ENCODE data around the gene ZNF618.
A peak's percentile ranks its signal among the peaks of the same experiment; 100 is the strongest.

The ZNF618 gene

DNA sequence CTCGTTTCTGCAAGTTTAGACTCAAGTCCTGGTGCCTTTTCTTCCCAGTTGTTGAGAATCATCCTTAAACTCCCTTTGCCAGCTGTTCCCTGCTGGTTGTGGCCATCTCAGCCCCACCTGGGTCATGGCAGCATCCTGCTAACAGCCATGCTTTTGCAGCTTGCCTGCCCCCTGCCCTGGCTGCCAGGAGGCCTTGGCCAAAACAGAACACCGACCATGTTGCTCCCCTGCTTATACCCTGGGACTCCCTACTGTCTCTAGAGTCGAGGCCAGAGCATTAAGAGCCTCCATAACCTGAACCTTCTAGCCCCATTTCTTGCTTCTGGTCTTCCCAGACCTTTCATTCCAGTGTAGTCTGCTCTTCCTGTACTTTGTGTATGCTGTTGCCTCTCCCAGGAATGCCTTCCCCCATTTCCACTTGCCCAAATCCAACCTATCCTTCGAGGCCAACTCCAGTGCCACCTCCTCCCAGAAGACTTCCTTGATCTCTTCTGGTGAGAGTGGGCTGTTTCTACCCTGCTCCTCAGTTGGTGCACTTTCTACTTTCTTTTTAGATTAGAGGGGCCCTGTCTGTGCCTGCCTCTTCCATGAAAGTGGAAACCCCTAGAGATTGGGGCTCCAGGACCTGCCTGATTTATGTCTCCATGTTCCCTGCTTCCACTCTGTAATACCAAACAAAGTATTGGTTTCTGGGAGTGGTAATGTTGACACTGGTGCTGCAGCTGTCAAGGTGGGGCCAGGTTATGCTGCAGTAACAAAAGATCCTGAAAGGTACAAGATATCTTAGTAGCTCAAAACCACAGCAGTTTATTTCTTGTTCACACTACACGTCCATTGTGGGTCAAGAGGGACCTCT is 113.8 kb downstream of the ZNF618 start:
- no peak for TF ChIP-seq CTCF (IDR thresholded peaks at IDR 0.05; ENCODE audit: poor library complexity, severe bottlenecking)
- Histone ChIP-seq H3K27ac (ENCODE audit: poor library complexity, severe bottlenecking) (no peak overlapping the region), H3K36me3 (ENCODE audit: low read depth) (no peaks in the 10 kb centered on the region), H3K4me1 (ENCODE audit: insufficient read depth, poor library complexity, severe bottlenecking) (no peaks in the 10 kb centered on the region), H3K9me3 (ENCODE audit: severe bottlenecking) (no peaks in the 10 kb centered on the region), H3K4me3 (ENCODE audit: severe bottlenecking) (no peak overlapping the region), H3K27me3 (ENCODE audit: insufficient read depth, poor library complexity, severe bottlenecking) (no peaks in the 10 kb centered on the region)
- no peak for DNase-seq (ENCODE audit: low spot score)
- no peak for ATAC-seq (ENCODE audit: low read depth)

DNA sequence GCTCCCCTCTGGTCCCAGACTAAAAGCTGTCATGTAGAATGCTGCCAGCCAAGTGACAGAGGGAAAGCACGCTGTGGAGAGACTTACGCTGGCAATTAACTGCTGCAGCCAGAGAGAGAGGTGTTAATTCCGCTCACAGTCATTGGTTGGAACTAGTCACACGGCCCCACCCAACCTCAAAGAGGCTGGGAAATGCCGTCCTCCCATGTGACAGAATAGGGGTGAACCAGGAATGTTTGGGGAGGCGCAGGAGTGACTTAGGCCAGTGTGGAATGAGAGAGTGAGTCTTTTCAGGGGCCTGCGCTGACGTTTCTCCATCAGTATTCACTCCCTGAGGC is 114.4 kb downstream of the ZNF618 start:
- TF ChIP-seq CTCF (IDR thresholded peaks at IDR 0.05; ENCODE audit: poor library complexity, severe bottlenecking) = no peak
- no peaks in the 10 kb centered on the region for H3K36me3 ChIP-seq (ENCODE audit: low read depth)
- H3K4me3 ChIP-seq (ENCODE audit: severe bottlenecking) = no peak overlapping the region
- H3K27ac ChIP-seq (ENCODE audit: poor library complexity, severe bottlenecking) = no peak overlapping the region
- DNase-seq (ENCODE audit: low spot score) (peak; percentile 18), ATAC-seq (ENCODE audit: low read depth) (no peak)
- H3K4me1 ChIP-seq (ENCODE audit: insufficient read depth, poor library complexity, severe bottlenecking) = no peaks in the 10 kb centered on the region
- no peaks in the 10 kb centered on the region for H3K27me3 ChIP-seq (ENCODE audit: insufficient read depth, poor library complexity, severe bottlenecking)
- H3K9me3 ChIP-seq (ENCODE audit: severe bottlenecking) = no peaks in the 10 kb centered on the region

GRCh38 chr9:113990975-113991471 is 114.9 kb downstream of the ZNF618 start:
- no peaks in the 10 kb centered on the region for H3K36me3 ChIP-seq (ENCODE audit: low read depth)
- no peak overlapping the region for H3K4me3 ChIP-seq (ENCODE audit: severe bottlenecking)
- DNase-seq (ENCODE audit: low spot score) (peak; percentile 23), ATAC-seq (ENCODE audit: low read depth) (no peak)
- no peaks in the 10 kb centered on the region for H3K27me3 ChIP-seq (ENCODE audit: insufficient read depth, poor library complexity, severe bottlenecking)
- no peak overlapping the region for H3K27ac ChIP-seq (ENCODE audit: poor library complexity, severe bottlenecking)
- no peaks in the 10 kb centered on the region for H3K9me3 ChIP-seq (ENCODE audit: severe bottlenecking)
- TF ChIP-seq CTCF (IDR thresholded peaks at IDR 0.05; ENCODE audit: poor library complexity, severe bottlenecking) = no peak
- no peaks in the 10 kb centered on the region for H3K4me1 ChIP-seq (ENCODE audit: insufficient read depth, poor library complexity, severe bottlenecking)

- no peaks in the 10 kb centered on the region for H3K27me3 ChIP-seq (ENCODE audit: insufficient read depth, poor library complexity, severe bottlenecking)
- no peak overlapping the region for H3K4me3 ChIP-seq (ENCODE audit: severe bottlenecking)
- H3K36me3 ChIP-seq (ENCODE audit: low read depth) = no peaks in the 10 kb centered on the region
- ATAC-seq (ENCODE audit: low read depth) (no peak), DNase-seq (ENCODE audit: low spot score) (peak; percentile 13)
- no peaks in the 10 kb centered on the region for H3K9me3 ChIP-seq (ENCODE audit: severe bottlenecking)
- H3K27ac ChIP-seq (ENCODE audit: poor library complexity, severe bottlenecking) = no peak overlapping the region
- H3K4me1 ChIP-seq (ENCODE audit: insufficient read depth, poor library complexity, severe bottlenecking) = no peaks in the 10 kb centered on the region
- TF ChIP-seq CTCF (IDR thresholded peaks at IDR 0.05; ENCODE audit: poor library complexity, severe bottlenecking) = no peak
These were observed 115.6 kb downstream of the ZNF618 start for GRCh38 chr9:113991714-113992113.
